ENCODE data around the gene CDH23. TPM values are rescaled to one million over a fixed set of nuclear protein-coding genes. Genes with fewer than 3 reads are reported as not detected.

Gene CDH23
- polyA plus RNA-seq, 1 donor from 2014 or later: 6.6 TPM

DNA sequence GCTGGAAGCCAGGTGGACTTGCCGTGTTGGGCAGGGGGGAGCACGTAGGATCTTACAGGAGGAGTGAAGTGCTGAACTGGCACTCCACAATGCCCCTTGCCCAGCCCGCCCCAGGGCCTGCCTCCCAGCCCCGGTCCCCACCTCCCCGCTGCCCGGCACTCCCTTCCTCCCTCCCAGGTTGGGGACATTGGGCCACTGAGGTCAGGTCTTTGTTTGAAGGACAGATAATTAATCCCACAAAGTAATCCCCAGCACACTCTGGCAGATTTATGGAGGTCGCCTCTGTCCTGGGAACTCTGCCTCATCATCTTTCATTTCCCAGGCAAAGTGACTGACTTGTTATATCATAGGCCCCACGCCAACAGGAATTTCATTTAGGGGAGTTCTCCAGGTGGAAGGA lies 200.0 kb downstream of the CDH23 start:
- Histone ChIP-seq H3K27ac (ENCODE audit: low read length) (no peak overlapping the region), H3K4me2 (ENCODE audit: low read length) (no peak overlapping the region), H3K9me2 (ENCODE audit: insufficient read depth, low read length) (no peaks in the 10 kb centered on the region), H3F3A (ENCODE audit: insufficient read depth, low read length, poor library complexity, severe bottlenecking) (no peaks in the 10 kb centered on the region), H3K27me3 (ENCODE audit: insufficient read depth, low read depth, low read length) (no peaks in the 10 kb centered on the region), H3K9me3 (ENCODE audit: low read length) (no peaks in the 10 kb centered on the region), H3K36me3 (ENCODE audit: insufficient read depth, low read length) (no peaks in the 10 kb centered on the region), H3K79me2 (replicated peaks; ENCODE audit: insufficient read depth, low read length) (no peaks in the 10 kb centered on the region), H4K20me1 (ENCODE audit: insufficient read depth) (no peaks in the 10 kb centered on the region), H3K9ac (ENCODE audit: low read length) (no peak overlapping the region), H2AFZ (ENCODE audit: low read depth, low read length) (no peak overlapping the region), H3K4me3 (ENCODE audit: low read length) (no peak overlapping the region)
- TF ChIP-seq EZH2 (IDR thresholded peaks at IDR 0.05; ENCODE audit: borderline replicate concordance, insufficient read depth, low read length, poor library complexity, severe bottlenecking): no peak
- no peak for TF ChIP-seq MXI1 (conservative IDR thresholded peaks at IDR 0.05; ENCODE audit: poor library complexity, severe bottlenecking)
- TF ChIP-seq, protein P1, sequence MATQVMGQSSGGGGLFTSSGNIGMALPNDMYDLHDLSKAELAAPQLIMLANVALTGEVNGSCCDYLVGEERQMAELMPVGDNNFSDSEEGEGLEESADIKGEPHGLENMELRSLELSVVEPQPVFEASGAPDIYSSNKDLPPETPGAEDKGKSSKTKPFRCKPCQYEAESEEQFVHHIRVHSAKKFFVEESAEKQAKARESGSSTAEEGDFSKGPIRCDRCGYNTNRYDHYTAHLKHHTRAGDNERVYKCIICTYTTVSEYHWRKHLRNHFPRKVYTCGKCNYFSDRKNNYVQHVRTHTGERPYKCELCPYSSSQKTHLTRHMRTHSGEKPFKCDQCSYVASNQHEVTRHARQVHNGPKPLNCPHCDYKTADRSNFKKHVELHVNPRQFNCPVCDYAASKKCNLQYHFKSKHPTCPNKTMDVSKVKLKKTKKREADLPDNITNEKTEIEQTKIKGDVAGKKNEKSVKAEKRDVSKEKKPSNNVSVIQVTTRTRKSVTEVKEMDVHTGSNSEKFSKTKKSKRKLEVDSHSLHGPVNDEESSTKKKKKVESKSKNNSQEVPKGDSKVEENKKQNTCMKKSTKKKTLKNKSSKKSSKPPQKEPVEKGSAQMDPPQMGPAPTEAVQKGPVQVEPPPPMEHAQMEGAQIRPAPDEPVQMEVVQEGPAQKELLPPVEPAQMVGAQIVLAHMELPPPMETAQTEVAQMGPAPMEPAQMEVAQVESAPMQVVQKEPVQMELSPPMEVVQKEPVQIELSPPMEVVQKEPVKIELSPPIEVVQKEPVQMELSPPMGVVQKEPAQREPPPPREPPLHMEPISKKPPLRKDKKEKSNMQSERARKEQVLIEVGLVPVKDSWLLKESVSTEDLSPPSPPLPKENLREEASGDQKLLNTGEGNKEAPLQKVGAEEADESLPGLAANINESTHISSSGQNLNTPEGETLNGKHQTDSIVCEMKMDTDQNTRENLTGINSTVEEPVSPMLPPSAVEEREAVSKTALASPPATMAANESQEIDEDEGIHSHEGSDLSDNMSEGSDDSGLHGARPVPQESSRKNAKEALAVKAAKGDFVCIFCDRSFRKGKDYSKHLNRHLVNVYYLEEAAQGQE (IDR thresholded peaks at IDR 0.05; ENCODE audit: borderline replicate concordance): no peak
- no peak for TF ChIP-seq RAD21 (conservative IDR thresholded peaks at IDR 0.05)

DNA sequence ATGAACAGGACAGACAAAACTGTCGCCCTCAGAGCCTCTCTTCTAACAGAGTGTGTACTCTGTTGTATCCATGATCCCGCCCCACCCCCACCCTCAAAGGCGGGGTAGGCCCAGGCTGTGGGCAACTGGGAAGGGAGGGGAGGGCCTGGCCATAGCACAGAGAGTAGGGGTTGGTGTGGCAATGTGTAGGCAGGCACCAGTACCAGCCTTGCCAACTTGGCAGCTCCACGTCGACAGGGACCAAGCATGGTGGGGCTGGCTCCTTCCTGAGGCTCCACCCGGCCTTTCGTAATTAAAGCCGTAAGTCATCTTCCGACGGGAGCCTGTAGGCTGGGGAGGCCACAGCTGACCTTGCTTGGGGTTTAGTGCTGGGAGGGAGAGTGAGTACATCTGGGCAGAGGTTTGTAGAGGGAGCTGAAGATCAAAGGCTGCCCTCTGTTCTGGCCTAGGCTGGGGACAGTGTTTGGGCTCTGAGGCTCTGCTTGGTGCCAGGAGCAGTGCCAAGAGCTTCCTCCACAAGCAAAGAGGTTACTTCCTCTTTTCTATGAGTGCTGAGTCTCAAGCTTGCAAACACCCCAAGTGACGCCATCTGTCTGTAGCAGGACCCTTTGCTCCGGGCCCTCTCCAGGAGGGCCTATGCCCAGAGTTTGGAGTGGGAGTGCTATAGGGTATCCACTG lies 201.2 kb downstream of the CDH23 start:
- Histone ChIP-seq H3F3A (ENCODE audit: insufficient read depth, low read length, poor library complexity, severe bottlenecking) (no peaks in the 10 kb centered on the region), H3K4me2 (ENCODE audit: low read length) (no peak overlapping the region), H3K4me3 (ENCODE audit: low read length) (no peak overlapping the region), H3K36me3 (ENCODE audit: insufficient read depth, low read length) (no peaks in the 10 kb centered on the region), H4K20me1 (ENCODE audit: insufficient read depth) (no peaks in the 10 kb centered on the region), H3K9ac (ENCODE audit: low read length) (no peak overlapping the region), H3K27me3 (ENCODE audit: insufficient read depth, low read depth, low read length) (no peaks in the 10 kb centered on the region), H3K9me3 (ENCODE audit: low read length) (no peaks in the 10 kb centered on the region), H3K9me2 (ENCODE audit: insufficient read depth, low read length) (no peaks in the 10 kb centered on the region), H3K79me2 (replicated peaks; ENCODE audit: insufficient read depth, low read length) (no peaks in the 10 kb centered on the region), H2AFZ (ENCODE audit: low read depth, low read length) (no peak overlapping the region), H3K27ac (ENCODE audit: low read length) (no peak overlapping the region)
- TF ChIP-seq, protein P1 (IDR thresholded peaks at IDR 0.05; ENCODE audit: borderline replicate concordance): no peak
- TF ChIP-seq SMC3 (conservative IDR thresholded peaks at IDR 0.05; ENCODE audit: poor library complexity): no peak
- no peak for TF ChIP-seq POLR2AphosphoS5 (IDR thresholded peaks at IDR 0.05)
- TF ChIP-seq EP300 (conservative IDR thresholded peaks at IDR 0.05; ENCODE audit: poor library complexity, severe bottlenecking): no peak
- TF ChIP-seq RAD21 (conservative IDR thresholded peaks at IDR 0.05): no peak
- TF ChIP-seq, protein P2, sequence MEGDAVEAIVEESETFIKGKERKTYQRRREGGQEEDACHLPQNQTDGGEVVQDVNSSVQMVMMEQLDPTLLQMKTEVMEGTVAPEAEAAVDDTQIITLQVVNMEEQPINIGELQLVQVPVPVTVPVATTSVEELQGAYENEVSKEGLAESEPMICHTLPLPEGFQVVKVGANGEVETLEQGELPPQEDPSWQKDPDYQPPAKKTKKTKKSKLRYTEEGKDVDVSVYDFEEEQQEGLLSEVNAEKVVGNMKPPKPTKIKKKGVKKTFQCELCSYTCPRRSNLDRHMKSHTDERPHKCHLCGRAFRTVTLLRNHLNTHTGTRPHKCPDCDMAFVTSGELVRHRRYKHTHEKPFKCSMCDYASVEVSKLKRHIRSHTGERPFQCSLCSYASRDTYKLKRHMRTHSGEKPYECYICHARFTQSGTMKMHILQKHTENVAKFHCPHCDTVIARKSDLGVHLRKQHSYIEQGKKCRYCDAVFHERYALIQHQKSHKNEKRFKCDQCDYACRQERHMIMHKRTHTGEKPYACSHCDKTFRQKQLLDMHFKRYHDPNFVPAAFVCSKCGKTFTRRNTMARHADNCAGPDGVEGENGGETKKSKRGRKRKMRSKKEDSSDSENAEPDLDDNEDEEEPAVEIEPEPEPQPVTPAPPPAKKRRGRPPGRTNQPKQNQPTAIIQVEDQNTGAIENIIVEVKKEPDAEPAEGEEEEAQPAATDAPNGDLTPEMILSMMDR (IDR thresholded peaks at IDR 0.05; ENCODE audit: poor library complexity, severe bottlenecking): no peak
- no peak for TF ChIP-seq TAF1 (IDR thresholded peaks at IDR 0.05; ENCODE audit: low read depth)

All from neural cell (in vitro differentiated cells).